Measurements from ENCODE around the gene ALG1L2.
"Not testable (repeated sequence)": the region's sequence is repeated elsewhere in the genome, so short reads cannot be mapped to it uniquely, and the experiment has no call there.

ALG1L2 gene

DNA sequence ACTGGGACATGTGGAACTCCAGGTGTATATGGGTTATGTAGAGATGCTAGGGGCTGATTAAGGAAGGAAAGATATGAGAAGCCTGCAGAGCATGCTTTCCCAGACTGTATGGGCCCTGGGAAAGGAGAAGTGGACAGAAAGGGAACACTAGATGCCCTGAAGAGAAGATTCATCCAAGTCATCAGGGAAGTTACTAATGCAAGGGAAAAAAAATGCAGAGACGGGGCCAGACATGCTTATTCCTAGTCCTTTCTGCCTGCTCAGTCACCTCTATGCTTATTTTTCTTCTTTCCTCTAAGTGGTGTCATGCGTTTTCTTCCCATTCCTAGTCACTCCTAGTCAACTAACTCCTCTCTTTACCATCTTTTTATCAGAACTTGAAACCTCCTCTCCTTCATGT lies 43.8 kb downstream of the ALG1L2 start:
- not testable (repeated sequence) for DNase-seq (ENCODE audit: low spot score)

DNA sequence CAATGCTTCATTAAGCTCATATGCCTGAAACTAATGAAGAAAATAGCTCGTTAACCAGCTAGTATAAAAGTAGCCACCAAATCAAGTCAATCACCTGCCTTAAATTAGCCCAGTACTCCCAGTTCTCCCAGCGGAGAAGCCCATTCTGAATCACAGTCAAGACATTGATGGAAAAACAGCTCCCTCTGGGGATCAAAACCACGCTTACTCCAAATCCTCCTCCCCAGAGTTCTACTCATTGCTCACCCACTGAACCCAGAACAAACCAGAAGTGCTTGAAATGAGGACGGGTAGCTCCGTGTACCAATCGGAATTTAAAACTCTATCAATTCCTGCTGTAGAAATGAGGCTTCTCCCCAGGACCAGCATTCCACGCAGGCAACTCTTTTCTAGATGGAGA lies 54.7 kb downstream of the ALG1L2 start:
- not testable (repeated sequence) for DNase-seq (ENCODE audit: low spot score)

DNA sequence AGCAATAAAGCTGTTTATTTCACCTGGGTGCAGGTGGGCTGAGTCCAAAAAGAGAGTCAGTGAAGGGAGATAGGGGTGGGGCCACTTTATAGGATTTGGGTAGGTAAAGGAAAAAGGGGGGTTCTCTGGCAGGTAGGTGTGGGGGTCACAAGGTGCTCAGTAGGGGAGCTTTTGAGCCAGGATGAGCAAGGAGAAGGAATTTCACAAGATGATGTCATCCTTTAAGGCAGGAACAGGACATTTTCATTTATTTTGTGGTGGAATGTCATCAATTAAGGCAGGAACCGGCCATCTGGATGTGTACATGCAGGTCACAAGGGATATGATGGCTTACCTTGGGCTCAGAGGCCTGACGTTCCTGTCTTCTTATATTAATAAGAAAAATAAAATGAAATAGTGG lies 56.1 kb downstream of the ALG1L2 start:
- DNase-seq (ENCODE audit: low spot score), result not testable (repeated sequence)

- DNase-seq (ENCODE audit: low spot score), result not testable (repeated sequence)
Observed at GRCh38 chr3:130138992-130139391, 57.4 kb downstream of the ALG1L2 start.

DNA sequence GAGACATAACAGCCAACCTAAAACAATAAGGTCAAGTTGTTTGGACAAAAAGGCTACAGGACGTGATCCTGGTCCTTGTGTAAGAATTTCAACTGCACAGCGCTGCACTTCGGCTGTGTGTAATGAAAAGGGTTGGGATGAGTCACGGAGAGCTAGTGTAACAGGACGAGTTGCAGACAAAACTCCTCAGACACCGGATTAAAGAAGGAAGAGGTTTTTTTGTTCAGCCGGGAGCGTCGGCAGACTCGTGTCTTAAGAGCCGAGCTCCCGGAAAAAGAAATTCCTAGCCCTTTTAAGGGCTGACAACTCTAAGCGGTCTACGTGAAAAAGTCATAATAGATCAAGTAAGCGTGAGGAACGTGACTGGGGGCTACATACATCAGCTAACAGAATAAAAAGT lies 59.1 kb downstream of the ALG1L2 start:
- not testable (repeated sequence) for DNase-seq (ENCODE audit: low spot score)

GRCh38 chr3:130143648-130144327 lies 62.2 kb downstream of the ALG1L2 start:
- not testable (repeated sequence) for DNase-seq (ENCODE audit: low spot score)

- DNase-seq (ENCODE audit: low spot score), result not testable (repeated sequence)
Observed at GRCh38 chr3:130144328-130144650, 62.7 kb downstream of the ALG1L2 start.

- not testable (repeated sequence) for DNase-seq (ENCODE audit: low spot score)
Observed at GRCh38 chr3:130145456-130145855, 63.8 kb downstream of the ALG1L2 start.

GRCh38 chr3:130146465-130146864 lies 64.8 kb downstream of the ALG1L2 start:
- not testable (repeated sequence) for DNase-seq (ENCODE audit: low spot score)
